Nucleus accumbens (tissue), 56 donors: ENCODE measurements around the gene THBS1.

Experiments
- DNase-seq, 56 donors: peaks; one replicate each; lab custom pipeline; 2025; lab: John Stamatoyannopoulos, UW

THBS1 gene

DNA sequence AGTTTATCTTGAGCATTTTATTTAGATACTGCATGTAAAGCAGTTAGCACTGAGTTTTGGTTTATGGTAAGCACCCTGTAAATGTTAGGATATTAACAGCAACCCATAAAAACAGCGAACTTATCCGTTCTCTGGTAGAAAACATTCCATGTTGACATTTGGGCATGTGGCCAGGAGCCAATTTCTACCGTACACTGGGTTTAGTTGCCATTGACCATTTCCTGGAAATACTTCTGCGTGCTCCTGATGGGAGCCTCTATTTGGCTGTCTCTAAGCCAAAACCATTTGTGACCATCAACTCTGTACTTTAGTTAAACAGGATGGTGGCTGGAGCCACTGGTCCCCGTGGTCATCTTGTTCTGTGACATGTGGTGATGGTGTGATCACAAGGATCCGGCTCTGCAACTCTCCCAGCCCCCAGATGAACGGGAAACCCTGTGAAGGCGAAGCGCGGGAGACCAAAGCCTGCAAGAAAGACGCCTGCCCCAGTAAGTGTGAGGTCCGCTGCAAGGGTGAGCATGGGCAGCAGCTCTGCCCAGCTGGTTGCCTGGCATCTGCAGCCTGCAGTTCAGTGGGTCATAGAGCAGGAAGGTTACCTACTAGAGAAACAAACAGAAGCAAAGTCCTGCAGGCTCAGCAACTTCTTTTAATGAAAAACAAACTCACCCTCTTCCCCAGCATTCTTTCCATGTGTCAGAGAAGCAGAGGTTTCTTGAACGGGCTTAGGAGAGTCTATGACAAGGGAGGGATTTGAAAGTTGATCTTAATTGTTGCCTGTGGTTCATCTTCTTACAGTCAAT is 7.1 kb downstream of the THBS1 start:
- no peak for DNase-seq

GRCh38 chr15:39588531-39589192 is 7.8 kb downstream of the THBS1 start:
- no peak for DNase-seq

GRCh38 chr15:39589193-39589814 is 8.4 kb downstream of the THBS1 start:
- no peak for DNase-seq

GRCh38 chr15:39589815-39590644 is 9.2 kb downstream of the THBS1 start:
- DNase-seq = no peak

GRCh38 chr15:39591141-39591895 is 10.4 kb downstream of the THBS1 start:
- DNase-seq = no peak

GRCh38 chr15:39591896-39592315 is 11.0 kb downstream of the THBS1 start:
- DNase-seq = no peak

DNA sequence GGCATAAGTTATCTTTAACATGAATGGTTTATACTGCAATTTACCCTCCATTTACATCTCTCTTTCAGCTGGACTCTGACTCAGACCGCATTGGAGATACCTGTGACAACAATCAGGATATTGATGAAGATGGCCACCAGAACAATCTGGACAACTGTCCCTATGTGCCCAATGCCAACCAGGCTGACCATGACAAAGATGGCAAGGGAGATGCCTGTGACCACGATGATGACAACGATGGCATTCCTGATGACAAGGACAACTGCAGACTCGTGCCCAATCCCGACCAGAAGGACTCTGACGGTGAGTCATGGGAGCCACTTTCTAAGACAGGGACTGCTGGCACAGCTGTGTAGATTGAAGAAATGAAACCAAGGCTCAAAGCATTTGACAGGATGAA is 11.6 kb downstream of the THBS1 start:
- no peak for DNase-seq

DNA sequence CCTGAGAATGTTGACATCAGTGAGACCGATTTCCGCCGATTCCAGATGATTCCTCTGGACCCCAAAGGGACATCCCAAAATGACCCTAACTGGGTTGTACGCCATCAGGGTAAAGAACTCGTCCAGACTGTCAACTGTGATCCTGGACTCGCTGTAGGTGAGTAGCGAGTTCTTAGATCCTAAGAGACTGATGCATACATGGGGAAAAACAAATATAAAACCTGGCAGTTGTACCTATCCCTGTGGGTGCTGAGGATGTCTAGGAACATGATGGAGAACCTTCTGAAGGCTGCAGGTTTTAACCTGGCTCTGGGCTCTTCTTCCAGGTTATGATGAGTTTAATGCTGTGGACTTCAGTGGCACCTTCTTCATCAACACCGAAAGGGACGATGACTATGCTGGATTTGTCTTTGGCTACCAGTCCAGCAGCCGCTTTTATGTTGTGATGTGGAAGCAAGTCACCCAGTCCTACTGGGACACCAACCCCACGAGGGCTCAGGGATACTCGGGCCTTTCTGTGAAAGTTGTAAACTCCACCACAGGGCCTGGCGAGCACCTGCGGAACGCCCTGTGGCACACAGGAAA is 12.3 kb downstream of the THBS1 start:
- no peak for DNase-seq

DNA sequence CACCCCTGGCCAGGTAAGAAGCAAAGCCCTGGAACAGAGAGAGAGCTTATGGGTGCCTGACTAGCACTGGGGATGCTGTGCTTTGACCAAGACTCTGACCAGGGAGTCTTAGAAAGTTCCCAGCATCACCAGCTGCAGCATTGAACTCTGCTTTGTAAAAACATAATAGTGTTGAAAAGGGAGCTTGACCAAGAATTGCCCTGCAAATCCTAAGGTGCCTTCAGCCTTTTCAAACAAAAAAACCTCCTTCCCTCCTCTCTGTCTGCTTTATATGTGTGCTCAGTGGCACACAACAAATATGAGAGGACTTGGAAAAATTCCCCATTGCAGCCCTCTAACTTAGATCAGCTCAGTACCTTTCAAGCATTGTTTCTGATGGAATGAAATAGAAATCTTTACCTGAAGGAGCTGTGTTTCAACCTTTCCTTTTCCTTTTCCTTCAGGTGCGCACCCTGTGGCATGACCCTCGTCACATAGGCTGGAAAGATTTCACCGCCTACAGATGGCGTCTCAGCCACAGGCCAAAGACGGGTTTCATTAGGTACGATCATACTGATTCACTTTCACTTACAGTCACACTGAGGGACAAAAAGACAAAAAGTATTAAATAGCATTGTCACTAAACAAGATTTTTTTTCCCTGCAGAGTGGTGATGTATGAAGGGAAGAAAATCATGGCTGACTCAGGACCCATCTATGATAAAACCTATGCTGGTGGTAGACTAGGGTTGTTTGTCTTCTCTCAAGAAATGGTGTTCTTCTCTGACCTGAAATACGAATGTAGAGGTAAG is 13.0 kb downstream of the THBS1 start:
- DNase-seq = no peak

DNA sequence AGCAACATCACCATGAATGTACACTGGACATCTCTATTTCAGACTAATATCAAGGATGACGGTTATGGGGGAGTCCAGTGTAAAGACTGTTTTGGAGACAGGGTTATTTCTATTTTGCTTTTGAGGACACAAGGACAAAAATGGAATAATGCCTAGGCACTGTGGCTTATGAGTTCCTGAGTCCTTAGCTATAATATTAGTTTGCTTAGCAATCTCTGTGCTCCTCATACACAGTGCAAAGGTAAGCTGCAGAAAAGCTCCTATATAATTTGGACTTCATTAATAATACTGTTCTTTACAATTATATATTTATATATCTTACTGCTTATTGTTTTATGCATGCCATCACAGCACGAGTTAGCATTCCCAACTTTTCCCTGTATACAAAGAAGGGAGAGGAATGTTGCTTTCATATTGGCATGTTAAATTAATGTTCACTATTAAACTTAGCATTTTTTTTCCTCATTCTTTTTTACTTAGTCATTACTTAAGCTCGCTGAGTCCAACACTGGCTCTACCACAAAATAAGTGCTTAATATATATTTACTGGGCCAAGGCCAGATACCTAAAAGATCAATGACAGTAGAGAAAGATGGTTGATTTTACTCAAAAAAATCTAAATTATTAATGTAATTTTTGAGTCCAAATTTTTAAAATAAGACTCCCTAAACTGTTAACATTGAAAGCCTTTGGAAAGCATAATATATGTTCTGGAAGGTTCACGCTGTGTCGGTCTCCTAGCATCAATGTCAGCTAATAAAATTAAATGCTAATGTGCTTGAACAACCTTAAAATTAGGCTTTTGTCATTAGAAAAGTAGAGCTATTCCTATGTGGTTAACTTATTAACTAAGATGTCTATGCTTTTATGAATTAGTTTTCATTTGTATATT is 13.8 kb downstream of the THBS1 start:
- DNase-seq = no peak

GRCh38 chr15:39595338-39596221 is 14.7 kb downstream of the THBS1 start:
- no peak for DNase-seq

DNA sequence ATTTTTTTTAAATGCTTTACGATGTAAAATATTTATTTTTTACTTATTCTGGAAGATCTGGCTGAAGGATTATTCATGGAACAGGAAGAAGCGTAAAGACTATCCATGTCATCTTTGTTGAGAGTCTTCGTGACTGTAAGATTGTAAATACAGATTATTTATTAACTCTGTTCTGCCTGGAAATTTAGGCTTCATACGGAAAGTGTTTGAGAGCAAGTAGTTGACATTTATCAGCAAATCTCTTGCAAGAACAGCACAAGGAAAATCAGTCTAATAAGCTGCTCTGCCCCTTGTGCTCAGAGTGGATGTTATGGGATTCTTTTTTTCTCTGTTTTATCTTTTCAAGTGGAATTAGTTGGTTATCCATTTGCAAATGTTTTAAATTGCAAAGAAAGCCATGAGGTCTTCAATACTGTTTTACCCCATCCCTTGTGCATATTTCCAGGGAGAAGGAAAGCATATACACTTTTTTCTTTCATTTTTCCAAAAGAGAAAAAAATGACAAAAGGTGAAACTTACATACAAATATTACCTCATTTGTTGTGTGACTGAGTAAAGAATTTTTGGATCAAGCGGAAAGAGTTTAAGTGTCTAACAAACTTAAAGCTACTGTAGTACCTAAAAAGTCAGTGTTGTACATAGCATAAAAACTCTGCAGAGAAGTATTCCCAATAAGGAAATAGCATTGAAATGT is 15.6 kb downstream of the THBS1 start:
- no peak for DNase-seq

GRCh38 chr15:39597336-39597735 is 16.5 kb downstream of the THBS1 start:
- DNase-seq = no peak

- DNase-seq = no peak
Observed at GRCh38 chr15:39597751-39598185, 16.9 kb downstream of the THBS1 start.

- DNase-seq = no peak
Observed at GRCh38 chr15:39598186-39598850, 17.4 kb downstream of the THBS1 start.
